GM21390 (cell line): ENCODE results near the gene E2F6.
"Not testable (repeated sequence)": the region's sequence is repeated elsewhere in the genome, so short reads cannot be mapped to it uniquely, and the experiment has no call there.

Experiments
- ATAC-seq: cut with Tn5 transposase; IDR thresholded peaks from one replicate; pipeline ENCODE4 v1.9.1; 2021; ENCODE audit not compliant: unreplicated experiment

The E2F6 gene

GRCh38 chr2:11414372-11415124 is 51.4 kb downstream of the E2F6 start:
- no peak for ATAC-seq

GRCh38 chr2:11412449-11412810 is 53.5 kb downstream of the E2F6 start:
- ATAC-seq: no peak

- ATAC-seq: no peak
These were observed 54.1 kb downstream of the E2F6 start for GRCh38 chr2:11411768-11412448.

GRCh38 chr2:11411244-11411643 is 54.7 kb downstream of the E2F6 start:
- ATAC-seq: no peak

GRCh38 chr2:11410101-11410500 is 55.9 kb downstream of the E2F6 start:
- ATAC-seq: no peak

- no peak for ATAC-seq
These were observed 56.4 kb downstream of the E2F6 start for GRCh38 chr2:11409572-11409959.

GRCh38 chr2:11408959-11409571 is 56.9 kb downstream of the E2F6 start:
- ATAC-seq: no peak

- ATAC-seq: no peak
These were observed 58.5 kb downstream of the E2F6 start for GRCh38 chr2:11407413-11407812.

GRCh38 chr2:11406958-11407381 is 59.0 kb downstream of the E2F6 start:
- ATAC-seq: no peak

- ATAC-seq: no peak
These were observed 59.5 kb downstream of the E2F6 start for GRCh38 chr2:11406267-11406957.

GRCh38 chr2:11405599-11406266 is 60.2 kb downstream of the E2F6 start:
- no peak for ATAC-seq

- not testable (repeated sequence) for ATAC-seq
These were observed 60.9 kb downstream of the E2F6 start for GRCh38 chr2:11405074-11405406.

GRCh38 chr2:11404376-11405073 is 61.4 kb downstream of the E2F6 start:
- ATAC-seq: no peak

- no peak for ATAC-seq
These were observed 63.5 kb downstream of the E2F6 start for GRCh38 chr2:11402436-11402835.

- ATAC-seq: no peak
These were observed 66.6 kb downstream of the E2F6 start for GRCh38 chr2:11399438-11399762.

- no peak for ATAC-seq
These were observed 67.1 kb downstream of the E2F6 start for GRCh38 chr2:11398750-11399437.

GRCh38 chr2:11397513-11397912 is 68.4 kb downstream of the E2F6 start:
- ATAC-seq: no peak

GRCh38 chr2:11396467-11397445 is 69.2 kb downstream of the E2F6 start:
- no peak for ATAC-seq

GRCh38 chr2:11396021-11396420 is 69.9 kb downstream of the E2F6 start:
- ATAC-seq: no peak
